ENCODE results near the gene CTNND2. TPM values are rescaled to one million over a fixed set of nuclear protein-coding genes. Genes with fewer than 3 reads are reported as not detected.

CTNND2 gene
- total RNA-seq, 1 donor from 2014 or later, result 40.0 TPM

DNA sequence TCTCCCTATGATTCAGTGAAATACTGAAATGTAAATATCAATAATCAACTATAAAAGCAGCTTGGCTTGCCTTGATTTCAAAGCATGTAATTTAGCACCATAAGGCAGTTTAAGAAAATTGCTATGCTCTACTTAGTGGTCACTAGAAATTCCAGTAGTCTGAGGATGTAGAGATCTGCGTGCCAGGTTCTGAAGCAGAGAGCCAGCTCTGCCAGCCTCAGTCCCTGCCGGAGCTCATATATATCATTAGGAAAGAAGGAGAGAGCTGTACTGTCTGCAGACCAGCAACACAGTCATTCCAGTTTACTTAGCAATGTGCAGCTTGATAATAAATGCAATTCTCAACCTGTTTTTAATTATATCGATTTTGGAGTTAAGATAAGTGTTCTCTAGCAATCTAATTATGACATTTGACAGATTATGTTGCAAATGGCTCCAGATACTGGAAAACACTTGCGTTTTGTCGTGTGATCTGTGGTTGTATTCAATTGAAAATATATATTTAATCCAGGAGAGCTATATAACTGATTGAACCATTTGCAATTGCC lies 540.5 kb downstream of the CTNND2 start:
- Mint-ChIP-seq H3K27me3 (ENCODE audit: low read depth) (no peaks in the 10 kb centered on the region), H3K4me1 (no peaks in the 10 kb centered on the region), H3K36me3 (ENCODE audit: low read depth) (peaks cover 13% of the 10 kb centered on the region), H3K4me3 (no peak overlapping the region), H3K27ac (ENCODE audit: unreplicated experiment) (no peak overlapping the region), H3K9me3 (peaks cover 9% of the 10 kb centered on the region)
- no peak for TF ChIP-seq CTCF (conservative IDR thresholded peaks at IDR 0.05)
- no peak for DNase-seq (ENCODE audit: low read depth, low spot score)

GRCh38 chr5:11361768-11362167 lies 542.5 kb downstream of the CTNND2 start:
- H3K4me1 Mint-ChIP-seq, result no peaks in the 10 kb centered on the region

GRCh38 chr5:11357928-11358327 lies 546.3 kb downstream of the CTNND2 start:
- Mint-ChIP-seq H3K27me3 (ENCODE audit: low read depth) (no peaks in the 10 kb centered on the region), H3K4me1 (no peaks in the 10 kb centered on the region), H3K4me3 (no peak overlapping the region), H3K36me3 (ENCODE audit: low read depth) (peaks cover 24% of the 10 kb centered on the region), H3K9me3 (peaks cover 15% of the 10 kb centered on the region), H3K27ac (ENCODE audit: unreplicated experiment) (no peak overlapping the region)
- no peak for DNase-seq (ENCODE audit: low read depth, low spot score)
- TF ChIP-seq CTCF (conservative IDR thresholded peaks at IDR 0.05), result no peak

More at GRCh38 chr5:11361768-11362167, 542.5 kb downstream of the CTNND2 start:
- TF ChIP-seq CTCF (conservative IDR thresholded peaks at IDR 0.05), result no peak
- H3K9me3 Mint-ChIP-seq, result peaks cover 11% of the 10 kb centered on the region
- peaks cover 17% of the 10 kb centered on the region for H3K36me3 Mint-ChIP-seq (ENCODE audit: low read depth)
- no peak overlapping the region for H3K4me3 Mint-ChIP-seq
- no peaks in the 10 kb centered on the region for H3K27me3 Mint-ChIP-seq (ENCODE audit: low read depth)
- no peak overlapping the region for H3K27ac Mint-ChIP-seq (ENCODE audit: unreplicated experiment)
- DNase-seq (ENCODE audit: low read depth, low spot score), result no peak

DNA sequence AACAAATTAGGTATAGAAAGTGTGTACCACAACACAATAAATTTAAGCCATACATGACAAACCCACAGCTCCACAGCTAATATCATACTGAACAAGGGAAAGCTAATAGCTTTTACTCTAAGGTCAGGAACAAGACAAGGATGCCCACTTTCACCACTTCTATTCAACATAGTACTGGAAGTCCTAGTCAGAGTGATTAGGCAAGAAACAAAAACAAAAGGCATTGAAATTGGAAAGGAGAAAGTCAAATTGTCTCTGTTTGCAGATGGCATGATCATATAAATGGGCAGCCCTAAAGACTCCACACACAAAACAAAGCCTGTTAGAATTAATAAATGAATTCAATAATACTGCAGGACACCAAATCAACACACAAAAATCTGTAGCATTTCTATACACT lies 548.8 kb downstream of the CTNND2 start:
- no peak overlapping the region for H3K27ac Mint-ChIP-seq (ENCODE audit: unreplicated experiment)
- H3K36me3 Mint-ChIP-seq (ENCODE audit: low read depth), result peaks cover 20% of the 10 kb centered on the region
- no peak for TF ChIP-seq CTCF (conservative IDR thresholded peaks at IDR 0.05)
- DNase-seq (ENCODE audit: low read depth, low spot score), result no peak
- no peaks in the 10 kb centered on the region for H3K27me3 Mint-ChIP-seq (ENCODE audit: low read depth)
- H3K4me1 Mint-ChIP-seq, result no peaks in the 10 kb centered on the region
- no peak overlapping the region for H3K4me3 Mint-ChIP-seq
- peaks cover 12% of the 10 kb centered on the region for H3K9me3 Mint-ChIP-seq

DNA sequence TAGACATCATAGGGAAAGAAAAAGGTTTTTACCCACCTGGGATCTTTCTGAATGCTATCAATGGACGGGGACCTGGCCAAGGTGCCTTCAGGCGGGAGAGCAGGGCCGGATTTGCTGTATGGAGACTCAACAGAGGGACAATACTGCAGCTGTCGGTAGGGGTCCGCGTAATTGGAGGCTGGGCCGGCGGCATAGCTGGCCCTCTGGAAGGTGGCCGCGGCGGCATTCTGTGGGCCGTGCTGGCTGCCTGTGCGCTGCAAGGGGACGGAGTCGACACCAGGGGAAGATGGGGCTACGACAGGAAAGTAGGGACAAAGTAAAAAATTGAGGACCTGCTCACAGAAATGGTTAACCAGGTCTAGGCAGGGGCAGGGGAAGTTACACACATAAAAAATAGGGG lies 557.9 kb downstream of the CTNND2 start:
- TF ChIP-seq CTCF (conservative IDR thresholded peaks at IDR 0.05), result no peak
- Mint-ChIP-seq H3K27ac (ENCODE audit: unreplicated experiment) (no peak overlapping the region), H3K27me3 (ENCODE audit: low read depth) (peaks cover 2% of the 10 kb centered on the region), H3K4me3 (no peak overlapping the region), H3K9me3 (no peaks in the 10 kb centered on the region), H3K4me1 (peaks cover 3% of the 10 kb centered on the region), H3K36me3 (ENCODE audit: low read depth) (peaks cover 8% of the 10 kb centered on the region)
- no peak for DNase-seq (ENCODE audit: low read depth, low spot score)
